Erythroblast (primary cell): ENCODE measurements around the gene PIANP.

ENCODE experiments used
- DNase-seq, 2 experiments: peaks; one replicate each; lab custom pipeline; 2025; lab: John Stamatoyannopoulos, UW
- GATA1 ChIP-seq: IDR thresholded peaks from 2 replicates; pipeline ENCODE4 v1.6.1; 2011; ENCODE audit warnings: low read depth, mild to moderate bottlenecking, control low read depth, low read length, moderate library complexity
- POLR2A ChIP-seq: IDR thresholded peaks from 2 replicates; pipeline ENCODE4 v1.6.1; 2011; ENCODE audit warnings: mild to moderate bottlenecking, low read length

The PIANP gene

DNA sequence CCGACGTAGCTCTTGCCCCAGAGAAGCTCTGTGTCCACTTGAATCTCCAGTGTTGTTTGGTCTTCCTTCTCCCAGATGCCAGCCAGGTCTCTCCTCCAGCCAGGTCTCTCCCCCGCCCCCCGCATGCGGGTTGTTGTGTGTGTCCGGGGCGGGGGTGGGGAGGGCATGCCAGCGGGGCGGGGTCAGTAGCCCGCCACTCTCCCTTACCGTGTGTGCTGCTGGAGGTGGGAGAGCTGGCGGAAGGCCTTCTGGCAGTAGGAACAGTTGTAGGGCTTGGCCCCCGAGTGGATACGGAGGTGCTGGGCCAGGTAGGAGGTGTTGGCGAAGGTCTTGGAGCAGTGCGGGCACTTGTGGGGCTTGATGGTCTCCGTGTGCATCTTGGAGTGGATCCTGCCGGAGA, 28.5 kb downstream of the PIANP start:
- TF ChIP-seq GATA1 (no peak), POLR2A (no peak)
- no peak for DNase-seq

DNA sequence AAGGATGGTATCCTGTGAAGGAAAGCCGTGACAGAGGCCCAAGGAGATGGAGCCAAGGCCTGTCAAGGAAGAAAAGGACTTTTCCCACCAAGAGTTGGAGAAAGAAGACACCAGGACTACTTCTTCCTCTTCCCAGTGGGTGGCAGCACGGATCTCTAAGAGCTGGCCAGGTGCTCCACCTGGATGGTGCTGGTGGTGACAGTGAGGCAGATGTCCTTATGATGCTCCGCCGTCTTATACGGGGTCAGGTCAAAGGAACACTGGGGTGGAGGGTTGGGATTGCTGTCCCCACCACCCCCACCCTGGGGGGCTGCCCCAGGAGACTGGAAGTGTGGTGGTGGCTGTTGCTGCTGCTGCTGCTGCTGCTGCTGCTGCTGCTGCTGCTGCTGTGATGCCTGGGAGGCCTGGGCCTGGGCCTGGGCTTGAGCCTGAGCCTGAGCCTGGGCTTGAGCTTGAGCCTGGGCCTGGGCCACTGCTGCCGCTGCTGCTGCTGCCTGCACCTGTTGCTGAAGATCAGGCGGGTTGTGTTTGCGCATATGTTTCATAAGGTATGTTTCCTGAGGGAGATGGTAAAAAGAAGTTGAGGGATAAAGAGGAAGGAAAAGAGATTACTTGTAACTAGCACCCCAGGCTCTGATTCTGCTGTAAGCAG, 32.9 kb downstream of the PIANP start:
- TF ChIP-seq GATA1 (no peak), POLR2A (no peak)
- DNase-seq: no peak

DNA sequence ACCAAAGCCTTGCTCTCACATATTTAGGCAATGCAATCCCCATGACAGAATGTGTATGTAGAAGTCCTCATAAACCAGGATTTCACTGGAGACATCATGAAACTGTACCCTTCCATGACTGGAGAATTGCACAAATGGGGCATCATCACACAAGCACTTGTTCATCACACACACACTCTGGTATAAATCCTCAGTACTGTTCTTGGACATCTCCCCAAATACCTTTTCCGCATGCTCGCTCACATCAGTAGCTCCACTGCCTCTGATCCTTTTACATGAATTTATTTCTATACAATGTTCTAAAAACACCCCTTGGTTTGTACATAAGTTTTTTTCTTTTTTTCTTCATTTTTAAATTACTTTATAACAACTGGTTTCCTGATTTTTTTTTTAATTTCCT, 34.4 kb downstream of the PIANP start:
- TF ChIP-seq GATA1: no peak
- TF ChIP-seq POLR2A: no peak
- no peak for DNase-seq

DNA sequence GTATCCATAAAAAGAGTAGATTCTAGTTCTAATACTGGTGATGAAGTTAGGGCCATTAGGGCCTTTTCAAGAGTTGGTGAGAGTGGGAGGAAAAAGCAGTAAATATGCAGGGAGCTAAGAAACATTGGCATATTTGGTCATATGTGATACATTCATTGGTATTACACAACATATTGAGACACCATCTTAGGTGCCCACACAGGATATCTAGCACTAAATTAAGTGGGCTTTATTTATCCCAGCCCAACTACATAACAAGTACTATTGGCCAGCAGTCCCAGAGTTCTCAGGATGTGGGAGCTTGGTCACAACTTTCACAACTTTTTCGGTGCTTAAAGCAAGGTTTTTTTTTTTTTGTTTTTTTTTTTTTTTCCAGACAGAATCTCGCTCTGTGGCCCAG, 35.7 kb downstream of the PIANP start:
- DNase-seq: no peak
- no peak for TF ChIP-seq GATA1
- no peak for TF ChIP-seq POLR2A

DNA sequence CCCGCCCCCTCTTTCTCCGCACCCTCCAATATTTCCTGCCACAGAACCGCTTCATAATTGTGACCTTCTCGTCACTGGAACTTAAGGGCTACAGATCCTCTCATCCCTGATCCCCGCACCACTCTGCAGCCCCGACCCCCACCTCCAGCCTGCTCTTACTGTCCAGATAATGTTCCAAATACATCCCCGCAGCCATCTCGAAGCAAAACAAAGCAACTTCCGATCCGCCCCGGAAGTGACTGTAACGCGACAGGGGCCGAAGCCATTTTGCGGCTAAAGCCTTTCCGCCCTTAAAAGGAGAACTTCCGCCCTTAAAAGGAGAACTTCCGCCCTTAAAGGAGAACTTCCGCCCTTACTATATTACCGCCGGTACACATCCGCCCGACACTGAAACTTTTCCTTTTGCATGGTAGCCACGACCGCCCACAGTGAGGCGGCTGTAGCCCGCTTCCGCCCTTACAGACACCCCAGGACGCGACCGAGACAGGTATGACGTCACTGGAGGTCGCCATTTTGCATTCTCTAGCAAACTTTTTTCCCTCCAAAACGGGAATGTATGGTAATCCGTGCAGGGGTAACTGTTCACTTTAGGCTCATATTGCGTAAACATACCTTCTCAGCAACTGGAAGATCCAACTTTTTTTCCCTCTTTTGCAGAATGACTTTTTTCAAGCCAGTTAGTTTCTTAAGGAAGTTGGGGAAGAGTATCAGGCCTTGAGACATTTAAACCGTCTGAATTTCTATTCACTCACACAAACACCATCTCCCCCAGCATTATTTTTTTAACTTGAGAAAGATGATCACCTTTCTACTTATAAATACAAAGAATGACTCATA, 37.5 kb downstream of the PIANP start, which contains the start of gene ING4:
ING4 (minus strand) TSS at position 214 of the 837 bp plus-strand sequence; CDS start at position 196, 18 bp downstream.
- peak; percentile 70 for TF ChIP-seq POLR2A
- no peak for TF ChIP-seq GATA1

DNA sequence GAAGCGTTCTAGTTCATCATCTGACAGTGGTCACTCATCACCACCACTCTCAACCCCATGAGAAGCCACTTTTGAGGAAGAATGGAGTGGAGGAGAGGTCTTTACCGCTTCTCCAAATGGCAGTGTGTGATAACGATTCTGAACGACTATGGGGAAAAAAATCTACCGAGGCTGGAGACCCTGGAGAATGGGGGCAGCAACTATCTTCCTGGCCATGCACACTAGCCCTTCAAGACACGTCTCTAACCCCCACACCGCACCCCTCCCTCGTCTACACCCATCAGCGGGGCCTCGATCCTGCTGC, 38.1 kb downstream of the PIANP start:
- TF ChIP-seq GATA1: no peak
- peak in 1 of 2 experiments; percentile 91 for DNase-seq

More for the DNA sequence above, 37.5 kb downstream of the PIANP start, which contains the start of gene ING4:
- peak; percentile 99 to 100 for DNase-seq

DNA sequence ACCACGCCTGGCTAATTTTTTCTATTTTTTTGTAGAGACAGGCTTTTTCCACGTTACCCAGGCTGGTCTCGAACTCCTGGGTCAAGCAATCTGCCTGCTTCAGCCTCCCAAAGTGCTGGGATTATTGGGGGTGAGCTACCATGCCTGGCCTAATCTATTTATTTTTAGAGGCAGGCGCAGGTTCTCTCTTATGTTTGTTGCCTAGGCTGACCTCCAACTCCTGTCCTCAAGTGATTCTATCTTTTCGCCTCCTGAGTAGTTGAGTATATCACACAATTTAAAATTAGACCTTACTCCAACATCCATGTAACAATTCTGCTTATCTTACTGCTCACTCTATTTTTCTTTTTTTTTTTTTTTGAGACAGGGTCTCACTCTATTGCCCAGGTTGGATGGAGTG, 46.6 kb downstream of the PIANP start:
- TF ChIP-seq GATA1 (no peak), POLR2A (no peak)
- DNase-seq: no peak

DNA sequence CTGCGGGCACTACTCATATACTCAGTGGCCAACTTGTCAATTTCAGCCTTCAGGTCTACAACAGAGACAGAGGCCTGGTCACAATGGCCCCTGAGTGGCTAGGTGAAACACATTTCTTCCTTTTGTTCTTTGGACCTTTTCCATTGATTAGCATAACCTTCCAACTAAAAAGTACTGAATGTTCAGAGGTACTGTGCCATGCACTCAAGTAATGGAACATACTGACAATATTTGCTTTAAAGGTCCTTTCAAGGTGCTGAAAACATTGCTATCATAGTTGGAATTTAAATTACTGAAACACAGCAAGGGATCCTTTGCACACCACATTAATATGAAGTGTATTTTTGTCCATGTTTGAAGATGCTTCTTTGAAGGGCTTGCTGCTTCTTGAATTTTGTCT, 47.3 kb downstream of the PIANP start:
- TF ChIP-seq GATA1 (no peak), POLR2A (no peak)
- no peak for DNase-seq

DNA sequence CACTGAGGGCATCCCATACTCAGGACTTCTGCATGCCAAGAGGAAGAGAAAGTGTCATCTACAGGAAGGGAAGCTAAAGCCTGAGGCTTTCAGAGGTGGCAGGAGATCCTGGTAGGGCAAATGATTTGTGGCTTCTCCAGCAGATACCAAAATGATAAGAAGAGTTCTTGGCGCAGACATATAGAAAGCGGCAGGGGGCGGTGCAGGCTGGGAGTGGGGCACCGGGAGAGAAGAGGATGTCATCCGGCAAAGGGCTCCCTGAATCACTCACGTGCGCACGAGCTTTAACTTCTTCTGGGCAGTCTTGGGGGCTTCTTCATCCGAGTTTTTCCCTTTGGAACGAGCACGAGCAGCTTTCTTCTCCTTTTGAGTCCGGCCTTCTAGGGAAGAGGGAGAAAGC, 48.2 kb downstream of the PIANP start:
- TF ChIP-seq POLR2A (no peak), GATA1 (no peak)
- DNase-seq: no peak

DNA sequence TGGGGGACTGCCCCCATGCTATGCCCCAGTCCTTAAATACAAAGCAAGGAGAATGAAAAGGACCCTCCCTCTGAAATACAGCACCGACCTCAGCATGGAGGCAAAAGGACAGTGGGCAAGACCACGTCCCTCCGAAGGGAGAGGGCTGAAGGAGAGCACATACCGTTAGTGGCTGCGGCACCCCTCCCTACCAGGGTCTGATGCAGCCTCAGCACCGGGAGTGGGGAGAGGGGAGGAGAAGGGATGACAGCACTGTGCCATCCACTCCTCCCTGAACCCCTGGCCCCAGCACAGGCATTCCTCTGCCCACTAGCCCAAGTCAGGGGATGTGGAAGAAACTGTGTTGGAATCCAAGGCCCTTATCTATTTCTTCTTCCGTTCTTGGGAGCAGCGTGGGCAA, 49.8 kb downstream of the PIANP start:
- DNase-seq: no peak
- TF ChIP-seq POLR2A (no peak), GATA1 (no peak)

DNA sequence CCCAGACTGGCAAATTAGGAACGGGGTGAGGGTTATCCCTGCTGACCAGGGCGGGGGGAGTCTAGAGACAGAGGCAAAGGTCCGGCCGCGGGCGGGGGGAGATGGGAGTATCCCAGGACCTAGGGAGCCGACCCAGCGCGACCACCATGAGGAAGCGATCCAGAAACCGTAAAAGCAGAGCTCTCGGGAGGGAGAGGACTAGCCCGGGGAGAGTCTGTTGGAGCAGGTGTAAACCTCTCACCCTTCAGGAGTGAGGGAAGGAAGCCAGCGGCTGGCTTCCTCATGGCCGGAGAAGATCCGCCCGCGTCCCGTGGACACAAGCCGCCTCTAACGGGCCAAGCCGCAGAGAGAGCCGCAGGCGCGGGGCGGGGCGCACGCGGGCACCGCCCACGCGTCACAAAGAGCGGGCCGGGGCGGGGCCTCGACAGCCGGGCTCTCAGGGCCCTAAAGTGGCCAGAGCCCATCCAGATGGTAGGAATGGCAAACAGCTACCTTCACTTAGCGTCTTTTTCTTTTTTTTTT, 53.5 kb downstream of the PIANP start, which contains the start of gene ACRBP:
ACRBP (minus strand) TSS at position 350 of the 522 bp plus-strand sequence; CDS start at position 284, 66 bp downstream.
- peak; percentile 79 to 81 for DNase-seq
- TF ChIP-seq GATA1 (no peak), POLR2A (peak; percentile 60)

DNA sequence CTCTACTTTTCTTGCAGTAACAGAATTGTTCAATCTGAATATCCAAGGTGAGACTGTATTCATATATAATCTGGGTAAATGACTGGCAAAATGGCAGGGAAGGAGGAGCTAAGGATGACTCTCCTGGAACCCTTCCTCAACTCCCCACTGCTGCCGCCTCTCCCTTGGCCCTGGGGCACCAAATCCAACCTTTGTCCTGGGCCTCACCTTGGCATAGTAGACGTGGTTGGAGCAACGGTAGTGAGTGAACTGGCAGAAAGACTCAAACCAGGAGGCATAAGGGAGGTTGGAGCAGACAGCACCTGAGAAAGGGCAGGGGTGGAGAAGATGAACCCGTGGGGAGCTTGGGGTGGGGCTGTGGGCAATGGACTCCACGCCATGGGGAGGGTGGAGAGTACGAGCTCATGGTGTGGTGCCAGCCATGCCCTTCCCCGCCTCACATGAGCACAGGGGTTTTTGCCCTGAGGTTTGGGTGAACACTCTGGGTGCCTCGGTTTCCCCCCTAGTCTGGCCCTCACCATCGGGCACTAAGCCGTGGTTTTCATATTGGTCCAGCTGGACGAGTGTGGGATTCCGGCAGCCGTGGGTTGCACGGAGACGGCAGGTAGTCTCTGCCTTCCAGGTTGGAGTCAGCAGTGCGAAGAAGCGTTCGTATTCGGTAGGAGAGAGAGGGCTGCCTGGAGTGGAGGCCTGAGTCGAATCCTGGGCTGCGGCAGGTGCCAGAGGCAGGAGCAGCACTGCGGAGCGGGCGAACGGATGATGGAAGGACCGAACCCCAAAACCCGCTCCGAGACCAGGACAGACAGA, 54.1 kb downstream of the PIANP start:
- no peak for TF ChIP-seq POLR2A
- no peak for DNase-seq

DNA sequence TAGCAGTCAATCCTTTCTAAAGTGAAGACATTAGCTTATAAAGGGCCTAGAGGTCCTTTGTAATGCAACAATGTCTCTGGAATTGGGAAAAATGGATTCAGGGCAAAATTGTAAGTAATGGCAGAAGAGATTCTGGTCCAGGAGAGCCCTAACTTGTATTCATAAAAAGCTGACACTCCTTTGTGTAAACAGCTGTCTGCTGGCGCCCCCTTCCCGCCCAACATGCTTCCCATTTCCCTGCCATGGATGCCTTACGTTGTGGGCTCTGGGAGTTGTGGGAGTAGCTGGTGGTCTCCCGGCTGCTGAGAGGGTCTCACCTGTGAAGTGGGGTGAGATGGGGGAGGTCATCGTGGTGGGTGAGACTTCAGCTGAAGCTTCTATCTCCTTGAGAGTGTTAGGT, 55.7 kb downstream of the PIANP start:
- no peak for DNase-seq
- TF ChIP-seq GATA1: no peak
- TF ChIP-seq POLR2A: no peak

DNA sequence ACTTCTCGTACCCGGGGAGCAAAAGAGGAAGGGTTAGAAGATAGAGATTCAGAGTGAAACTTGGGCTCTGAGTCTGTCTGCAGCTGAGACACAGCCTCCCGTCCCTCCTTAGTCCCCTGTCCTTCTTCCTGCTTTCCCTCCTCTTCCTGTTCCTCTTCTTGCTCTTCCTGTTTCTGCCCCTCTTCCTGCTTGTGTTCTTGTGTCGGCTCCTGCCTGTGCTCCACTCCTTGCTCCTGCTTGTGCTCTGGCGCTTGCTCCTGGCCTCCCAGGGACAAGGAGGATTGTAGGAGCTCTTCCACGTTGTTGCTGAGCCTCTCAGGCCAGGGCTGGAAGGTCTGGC, 56.4 kb downstream of the PIANP start:
- no peak for TF ChIP-seq GATA1
- no peak for TF ChIP-seq POLR2A
- no peak for DNase-seq
